Measurements from ENCODE around the gene MYADM.

- TF ChIP-seq PRDM15 (CRISPR knock-in tag; IDR thresholded peaks at IDR 0.05) (no peak), ZNF841 (CRISPR knock-in tag; IDR thresholded peaks at IDR 0.05; ENCODE audit: borderline replicate concordance) (no peak), ZNF800 (CRISPR knock-in tag; IDR thresholded peaks at IDR 0.05) (no peak)
Measured at GRCh38 chr19:53824134-53824611, 43.5 kb upstream of the MYADM start, which contains the start of gene NLRP12.

All from HepG2 (cell line).